ENCODE results near the gene DEFB110.

The DEFB110 gene

DNA sequence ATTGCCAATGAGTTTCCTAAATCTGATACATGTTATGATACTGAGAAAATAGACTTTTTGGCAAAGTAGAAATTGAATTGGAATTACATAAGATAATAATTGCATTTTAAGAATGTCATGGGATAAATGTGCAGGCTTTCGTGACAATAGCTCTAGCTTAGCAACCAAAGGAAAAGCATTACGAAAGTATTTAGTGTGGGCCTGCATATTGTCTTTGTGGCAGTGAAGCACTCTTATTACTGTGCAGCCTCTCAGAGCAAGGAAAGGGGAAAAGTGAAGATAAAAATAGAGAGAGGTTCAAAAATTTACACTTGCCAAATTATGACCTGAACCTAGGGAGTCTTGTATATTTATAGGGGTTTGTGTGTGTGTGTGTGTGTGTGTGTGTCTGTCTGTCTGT, 39.7 kb downstream of the DEFB110 start:
- H3K27me3 Mint-ChIP-seq = no peaks in the 10 kb centered on the region
- ATAC-seq (replicated peaks) = no peak
- no peak overlapping the region for H3K27ac Mint-ChIP-seq
- H3K36me3 Mint-ChIP-seq = no peaks in the 10 kb centered on the region
- no peak overlapping the region for H3K4me3 Mint-ChIP-seq
- H3K9me3 Mint-ChIP-seq = peaks cover 0 to 1% of the 10 kb centered on the region in 2 donors
- no peak for DNase-seq
- peaks cover 2 to 5% of the 10 kb centered on the region in 2 donors for H3K4me1 Mint-ChIP-seq

DNA sequence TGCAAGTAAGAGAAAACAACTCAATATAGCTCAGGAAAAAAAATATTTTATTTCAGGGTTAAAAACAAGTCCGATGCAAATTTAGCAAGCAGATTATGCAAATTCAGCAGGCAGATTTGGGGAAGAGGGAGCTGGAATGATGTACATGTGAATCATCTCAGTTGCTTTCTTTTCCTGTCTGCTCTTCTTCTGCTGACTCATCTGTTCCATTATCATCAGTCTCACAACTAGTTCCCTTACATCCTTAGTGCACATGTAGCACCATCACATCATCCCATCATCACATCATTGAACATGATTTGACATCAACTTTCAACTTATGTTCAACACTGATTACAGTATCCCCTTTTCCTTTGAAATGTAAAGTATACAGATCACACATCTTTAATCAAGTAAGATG, 40.9 kb downstream of the DEFB110 start:
- no peaks in the 10 kb centered on the region for H3K27me3 Mint-ChIP-seq

DNA sequence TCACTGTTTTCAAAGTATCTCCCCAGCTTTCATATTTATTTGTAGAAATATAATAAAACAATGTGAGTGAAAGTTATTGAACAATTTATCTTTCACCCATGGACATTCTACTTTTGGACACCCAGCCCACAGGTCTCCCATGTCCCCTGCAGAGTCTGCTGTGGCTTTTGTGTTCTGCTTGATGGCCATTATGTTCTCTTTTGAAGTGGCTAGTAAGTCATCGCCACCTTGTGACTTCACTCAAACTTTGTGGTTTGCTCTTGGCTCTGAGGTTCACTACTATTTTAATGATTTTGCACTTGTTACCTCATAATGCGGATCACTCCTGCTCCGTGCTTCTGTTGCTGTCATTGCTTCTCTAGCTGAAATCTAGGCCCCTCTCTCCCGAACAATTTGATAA, 42.2 kb downstream of the DEFB110 start:
- peaks cover 0 to 1% of the 10 kb centered on the region in 2 donors for H3K9me3 Mint-ChIP-seq
- no peaks in the 10 kb centered on the region for H3K27me3 Mint-ChIP-seq
- H3K4me3 Mint-ChIP-seq = no peak overlapping the region
- H3K4me1 Mint-ChIP-seq = peaks cover 2 to 5% of the 10 kb centered on the region in 2 donors
- ATAC-seq (replicated peaks) = no peak
- H3K27ac Mint-ChIP-seq = no peak overlapping the region
- H3K36me3 Mint-ChIP-seq = no peaks in the 10 kb centered on the region
- DNase-seq = no peak

More for the DNA sequence above, 40.9 kb downstream of the DEFB110 start:
- H3K4me1 Mint-ChIP-seq = peaks cover 2 to 5% of the 10 kb centered on the region in 2 donors
- H3K9me3 Mint-ChIP-seq = peaks cover 0 to 1% of the 10 kb centered on the region in 2 donors
- no peak overlapping the region for H3K27ac Mint-ChIP-seq
- DNase-seq = no peak
- ATAC-seq (replicated peaks) = peak in 1 of 2 donors; percentile 36
- H3K36me3 Mint-ChIP-seq = no peaks in the 10 kb centered on the region
- no peak overlapping the region for H3K4me3 Mint-ChIP-seq

DNA sequence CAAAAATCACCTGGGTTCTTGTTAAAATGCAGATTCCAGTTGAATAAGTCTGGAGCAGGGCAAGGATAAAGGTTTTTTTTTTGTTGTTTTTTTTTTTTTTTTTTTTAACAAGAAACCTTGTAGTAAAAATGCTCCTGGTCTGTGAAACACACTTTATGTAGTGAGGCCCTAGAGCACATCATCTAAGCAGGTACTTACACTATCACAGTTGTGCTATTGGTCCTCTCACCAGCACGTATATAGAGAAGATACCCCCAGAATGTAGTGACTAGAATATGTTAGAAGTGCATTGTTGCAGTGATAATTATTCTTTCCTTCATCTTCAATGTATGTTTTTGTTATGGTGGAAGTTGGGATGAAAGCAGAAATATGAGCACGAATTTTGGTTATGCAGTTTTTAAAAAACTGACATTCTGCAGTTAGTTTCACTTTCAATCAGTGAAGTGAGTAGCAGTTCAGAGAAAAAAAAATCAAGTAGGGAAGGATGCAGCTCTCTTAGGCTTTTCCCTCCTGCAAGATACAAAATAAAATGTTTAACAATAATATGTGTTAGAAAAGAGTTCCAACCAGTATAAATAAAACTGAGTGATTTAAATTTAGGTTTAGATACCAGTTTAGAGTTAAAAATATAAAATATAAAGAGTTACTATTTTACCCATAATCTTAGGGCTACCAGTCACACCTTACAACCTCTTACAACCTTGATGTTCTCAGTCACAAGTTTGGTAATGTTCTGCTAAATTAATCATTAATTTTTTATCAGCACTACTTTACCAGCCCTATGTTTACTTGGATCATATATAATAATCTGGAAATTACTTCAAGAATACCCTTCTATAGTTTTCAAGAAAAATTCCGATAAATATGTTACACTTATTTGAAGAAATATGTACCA, 43.2 kb downstream of the DEFB110 start:
- Mint-ChIP-seq H3K9me3 (peaks cover 0 to 1% of the 10 kb centered on the region in 2 donors), H3K36me3 (no peaks in the 10 kb centered on the region), H3K27me3 (no peaks in the 10 kb centered on the region), H3K27ac (no peak overlapping the region), H3K4me1 (peaks cover 2 to 5% of the 10 kb centered on the region in 2 donors), H3K4me3 (no peak overlapping the region)
- ATAC-seq (replicated peaks) = no peak
- DNase-seq = no peak

DNA sequence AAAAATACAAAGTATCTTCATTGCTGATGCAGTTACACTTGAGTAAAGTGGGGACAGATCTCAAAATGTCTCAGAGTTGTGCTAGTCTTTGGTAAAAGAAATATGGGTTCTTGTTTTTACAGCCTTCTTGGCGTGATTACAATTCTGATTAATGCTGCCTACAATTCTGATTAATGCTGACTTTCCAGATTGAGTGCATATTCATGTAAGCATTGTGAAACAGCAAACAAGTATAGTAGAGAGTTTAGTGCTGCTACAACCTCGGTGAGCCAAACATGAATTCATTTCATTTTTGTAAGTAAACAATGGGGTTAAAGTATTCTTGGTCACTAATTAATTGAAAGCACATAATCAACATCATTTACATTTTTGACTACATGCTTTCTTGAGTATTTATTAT, 52.2 kb downstream of the DEFB110 start, which contains the start of gene DEFB113:
DEFB113 (minus strand) TSS at position 21 of the 400 bp plus-strand sequence; CDS start at position 21, 0 bp downstream.
- H3K4me3 Mint-ChIP-seq = no peak within 1 kb of the TSS
- ATAC-seq (replicated peaks) (no peak), DNase-seq (no peak)
- no peaks in the 10 kb centered on the region for H3K4me1 Mint-ChIP-seq
- H3K36me3 Mint-ChIP-seq = no peaks in the 10 kb centered on the region
- H3K27ac Mint-ChIP-seq = no peak within 1 kb of the TSS
- H3K27me3 Mint-ChIP-seq = no peaks in the 10 kb centered on the region
- peaks cover 0 to 1% of the 10 kb centered on the region in 2 donors for H3K9me3 Mint-ChIP-seq
